Amygdala (tissue), 56 donors: ENCODE measurements around the gene DHX32.

ENCODE experiments used
- DNase-seq, 56 donors: peaks; one replicate each; lab custom pipeline; 2025; lab: John Stamatoyannopoulos, UW

DHX32 gene

DNA sequence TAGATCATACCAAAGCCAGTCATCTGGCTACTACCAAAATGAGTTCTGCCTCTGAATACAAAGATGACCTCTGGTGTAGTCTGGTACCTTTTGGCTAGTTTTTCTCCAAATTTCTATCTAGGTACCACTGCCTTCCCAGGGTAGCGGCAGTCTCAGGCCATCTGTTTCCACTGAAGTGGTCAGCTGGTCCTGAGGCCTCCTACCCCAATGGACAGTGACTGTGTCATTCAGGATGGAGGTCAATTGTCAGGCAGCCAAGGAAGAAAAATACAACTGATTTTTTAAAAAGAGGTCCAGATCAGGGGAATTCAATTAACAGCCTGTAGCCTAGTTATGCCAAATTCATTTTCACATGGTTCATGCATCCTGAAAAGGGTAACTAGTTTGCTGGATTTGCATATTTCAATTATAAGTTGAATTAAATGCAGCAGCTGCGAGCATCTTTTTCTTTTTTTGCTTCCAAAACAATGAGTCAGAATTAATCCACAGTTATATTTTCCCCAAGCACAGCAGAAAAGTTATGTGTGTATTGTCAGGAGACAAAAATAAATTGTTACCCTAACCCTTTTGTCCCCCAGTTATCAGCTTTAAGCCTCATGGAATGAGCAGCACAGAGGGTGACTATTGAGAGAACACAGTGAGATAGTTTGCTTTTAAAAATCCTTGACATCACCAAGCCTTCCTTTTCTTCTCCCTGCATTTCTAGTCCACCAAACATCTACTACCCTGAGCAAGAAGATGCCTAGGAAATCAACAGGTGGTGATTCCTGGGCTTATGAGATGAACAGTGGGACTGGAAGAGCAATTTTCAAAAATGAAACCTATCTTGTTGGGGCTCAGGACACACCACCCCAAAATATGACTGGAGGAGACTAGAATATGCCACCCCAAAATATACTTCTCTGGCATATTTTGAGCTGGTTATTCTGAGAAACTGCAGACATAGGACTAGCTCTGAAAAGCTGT lies 30.0 kb downstream of the DHX32 start:
- DNase-seq: no peak

DNA sequence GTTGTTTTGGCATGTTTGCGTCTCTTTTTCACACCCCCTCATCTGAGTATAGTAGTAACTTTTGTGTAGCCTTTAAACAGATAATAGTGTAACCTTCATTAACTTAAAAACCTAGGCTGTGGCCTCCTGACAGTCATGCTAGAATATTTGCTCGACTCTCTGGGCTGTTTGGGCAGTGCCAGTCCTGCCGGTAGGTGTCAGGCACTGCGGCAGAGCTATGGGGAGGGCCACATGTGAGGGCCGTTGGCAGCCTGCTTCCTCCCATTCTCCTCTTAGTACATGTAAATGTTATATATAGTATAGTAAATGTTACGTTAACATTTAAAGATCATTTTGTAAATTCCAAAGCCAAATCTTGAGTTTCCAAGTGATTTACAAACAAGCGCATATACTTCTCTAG lies 31.6 kb downstream of the DHX32 start:
- DNase-seq: no peak

DNA sequence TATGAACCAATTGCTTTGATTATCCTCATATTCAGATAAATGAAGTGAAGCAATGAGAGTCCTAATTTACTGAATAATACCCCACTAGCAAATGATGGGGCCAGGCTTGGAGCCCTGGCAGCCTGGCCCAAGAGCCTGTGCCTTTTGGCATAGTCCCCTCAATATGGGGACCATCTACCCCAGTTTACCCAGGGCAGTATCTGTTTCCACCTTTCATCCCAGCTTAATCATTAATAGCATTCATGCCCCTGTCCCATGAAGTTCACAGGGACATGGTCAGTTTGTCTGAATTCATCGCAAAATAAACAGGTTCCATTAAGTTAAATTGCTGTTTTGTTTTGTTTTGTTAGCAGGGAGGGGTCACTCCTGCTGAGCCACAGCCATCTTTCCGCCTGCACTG lies 32.2 kb downstream of the DHX32 start:
- DNase-seq: no peak

DNA sequence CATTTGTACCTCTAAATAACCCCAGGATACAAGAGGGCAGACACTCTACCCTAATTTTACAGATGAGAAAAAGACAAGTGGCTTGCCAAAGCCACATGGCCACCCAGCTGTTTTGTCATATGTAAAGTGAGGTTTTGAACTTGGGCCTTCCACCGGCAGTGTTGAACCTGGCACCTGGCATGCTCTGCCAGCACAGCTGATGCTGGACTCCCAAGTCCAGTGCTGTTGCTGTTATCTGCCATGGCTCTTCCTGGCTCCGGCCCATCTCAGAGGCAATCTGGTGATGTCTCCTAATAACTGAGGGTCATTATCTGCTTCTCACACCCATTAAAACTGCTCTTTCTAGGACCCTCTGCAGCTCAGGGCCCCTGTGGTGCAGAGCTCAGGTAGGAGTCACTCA lies 32.7 kb downstream of the DHX32 start:
- no peak for DNase-seq

- DNase-seq: no peak
These were observed 34.2 kb downstream of the DHX32 start for GRCh38 chr10:125846894-125847293.

DNA sequence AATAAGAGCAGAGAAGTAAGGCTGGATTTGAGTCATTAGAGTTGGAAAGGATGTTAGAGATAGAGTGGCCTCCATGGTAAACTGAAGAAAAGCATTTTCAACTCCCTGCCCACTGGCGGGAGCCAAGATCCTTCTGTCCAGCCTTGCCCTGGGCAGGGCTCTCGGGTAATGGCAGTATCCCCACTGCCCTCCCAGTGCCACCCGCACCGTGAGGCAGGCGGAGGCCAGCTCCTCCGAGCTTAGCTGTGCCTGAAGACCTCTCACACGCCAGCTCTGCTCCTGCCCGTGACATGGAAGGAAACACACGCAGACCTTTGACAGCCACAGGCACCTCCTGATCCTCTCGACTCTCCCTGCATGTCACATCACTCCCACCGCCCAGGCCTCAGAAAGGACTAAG lies 35.5 kb downstream of the DHX32 start:
- peak in 1 of 56 donors; percentile 6 for DNase-seq

DNA sequence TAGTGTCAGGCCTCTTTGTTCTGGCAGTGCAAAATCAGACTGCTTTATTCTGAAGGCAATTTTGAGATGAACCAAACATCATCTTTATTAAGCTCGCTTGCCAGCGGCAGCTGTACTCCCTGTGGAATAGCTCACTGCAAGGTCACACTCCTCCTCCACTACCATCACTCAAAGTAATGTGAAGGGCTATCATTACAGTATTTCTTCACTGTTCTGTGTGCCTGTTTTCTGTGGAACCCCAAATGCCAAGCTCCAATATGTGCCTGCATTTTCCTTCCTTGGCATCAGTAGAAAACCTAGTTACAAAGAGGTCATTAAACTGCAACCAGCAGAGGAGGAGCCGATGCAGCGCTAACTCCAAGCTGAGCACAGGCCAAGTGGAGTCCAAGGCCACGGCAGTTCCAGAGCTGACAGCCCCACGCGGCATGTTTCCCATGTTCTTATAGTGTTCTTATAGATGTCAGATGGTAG lies 36.3 kb downstream of the DHX32 start:
- DNase-seq: peak in 17 of 56 donors; percentile 3 to 49 (median 30)

DNA sequence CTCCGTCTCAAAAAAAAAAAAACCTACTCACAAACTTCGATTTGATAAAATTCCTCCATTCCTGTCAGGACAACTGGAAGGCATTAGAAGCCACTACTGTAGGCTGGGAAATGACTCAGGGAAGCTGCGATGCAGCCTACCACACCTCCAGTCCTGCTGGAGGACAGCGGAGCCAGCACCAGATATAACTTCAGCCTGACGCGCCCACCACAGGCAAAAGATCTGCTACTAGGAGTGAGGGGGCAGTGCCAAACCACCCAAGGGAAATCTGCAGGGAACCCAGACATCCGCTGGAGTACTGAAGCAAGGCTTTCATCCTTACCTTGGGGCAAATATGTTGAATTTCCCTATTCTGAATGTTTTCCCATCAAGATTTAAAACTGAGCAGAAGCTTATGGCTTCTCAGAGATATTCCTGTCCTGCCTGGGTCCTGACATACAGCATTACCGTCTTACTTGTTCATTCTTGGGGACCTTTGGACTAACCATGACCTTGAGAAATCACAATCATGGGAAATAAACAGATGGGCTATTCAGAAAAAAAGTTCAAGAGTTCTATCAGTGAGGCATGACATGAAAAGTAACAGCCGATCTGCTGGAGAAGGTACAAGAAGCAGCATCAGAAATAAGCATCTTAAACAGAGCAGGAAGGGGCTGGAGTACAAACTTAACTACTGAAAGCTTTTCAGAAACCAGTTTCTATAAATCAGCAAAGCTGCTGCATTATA lies 37.3 kb downstream of the DHX32 start:
- DNase-seq: peak in 8 of 56 donors; percentile 4 to 41 (median 12)

- no peak for DNase-seq
These were observed 40.1 kb downstream of the DHX32 start for GRCh38 chr10:125840955-125841354.

DNA sequence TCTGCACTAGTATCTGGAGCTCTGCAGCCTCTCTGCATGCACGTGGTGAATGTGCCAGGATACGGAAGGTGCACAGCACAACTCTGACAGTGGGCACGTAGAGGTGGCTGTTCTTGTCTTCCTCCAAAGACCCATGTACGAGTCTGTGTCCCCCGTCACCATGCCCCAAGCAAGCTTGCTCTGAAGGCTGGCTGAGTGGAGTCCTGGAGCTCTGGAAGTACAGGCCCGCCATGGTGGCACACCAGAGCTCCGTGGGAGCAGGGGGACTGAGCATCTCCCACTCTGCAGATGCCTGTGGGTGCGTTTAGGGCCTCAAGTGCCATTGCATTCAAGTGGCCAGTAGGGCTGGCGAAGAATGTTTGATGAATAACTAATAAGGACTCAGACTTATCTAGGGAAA lies 40.7 kb downstream of the DHX32 start:
- DNase-seq: no peak

DNA sequence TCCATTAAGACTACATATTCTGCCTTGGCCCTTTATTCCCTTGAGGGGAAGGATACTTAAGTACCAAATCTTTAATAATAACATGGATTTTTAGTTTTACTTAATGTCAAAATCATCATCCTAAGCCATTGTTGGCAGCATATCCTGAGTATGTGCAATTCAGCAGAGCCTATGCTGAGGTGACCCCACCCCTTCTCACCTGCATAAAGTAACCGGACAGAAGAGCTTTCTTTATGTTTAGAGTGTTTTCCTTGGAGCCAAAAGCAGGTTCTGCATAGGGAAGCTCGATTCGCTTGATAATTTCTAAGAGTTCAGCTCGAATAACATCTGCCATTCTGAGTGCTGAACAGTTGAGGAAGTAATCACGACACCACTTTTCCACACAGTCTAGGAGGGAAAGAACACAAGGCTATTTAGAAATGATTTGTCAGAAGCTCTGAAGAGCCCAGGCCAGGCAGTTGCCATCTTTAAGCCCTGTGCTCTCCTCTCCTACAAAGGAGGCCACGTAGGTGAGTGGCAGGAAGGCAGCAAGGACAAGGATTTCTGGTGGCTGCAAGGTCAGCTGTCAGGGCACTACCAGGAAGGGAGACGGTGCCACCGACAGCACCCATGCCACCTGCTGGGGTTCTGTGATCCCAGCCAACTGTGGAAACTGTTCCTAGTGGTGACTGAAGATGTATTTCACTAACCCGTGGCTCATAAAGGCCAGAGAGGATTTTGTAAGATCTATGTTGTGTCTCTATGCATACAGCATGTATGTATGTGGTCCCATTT lies 42.1 kb downstream of the DHX32 start:
- DNase-seq: no peak

- no peak for DNase-seq
These were observed 44.3 kb downstream of the DHX32 start for GRCh38 chr10:125836746-125837145.

- no peak for DNase-seq
These were observed 52.8 kb downstream of the DHX32 start for GRCh38 chr10:125828311-125828710.

DNA sequence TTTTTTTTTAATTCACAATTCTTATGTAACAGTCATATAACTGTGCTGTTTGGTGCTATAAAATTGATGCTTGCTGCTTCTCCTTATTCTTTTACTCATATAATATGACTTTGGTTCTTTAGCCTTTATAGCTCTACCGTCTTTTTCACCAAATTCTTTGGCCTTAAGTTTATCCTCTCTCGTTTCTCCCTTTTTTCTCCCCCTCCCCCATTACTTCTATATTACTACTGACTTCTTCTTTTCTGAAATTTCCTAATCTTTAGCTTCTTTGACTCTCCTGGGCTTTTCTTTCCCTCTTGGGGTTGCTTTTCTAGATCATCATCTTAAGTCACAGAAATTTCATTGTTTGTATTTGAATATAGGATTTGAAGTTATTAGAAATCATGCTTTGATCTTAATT lies 54.0 kb downstream of the DHX32 start:
- no peak for DNase-seq

DNA sequence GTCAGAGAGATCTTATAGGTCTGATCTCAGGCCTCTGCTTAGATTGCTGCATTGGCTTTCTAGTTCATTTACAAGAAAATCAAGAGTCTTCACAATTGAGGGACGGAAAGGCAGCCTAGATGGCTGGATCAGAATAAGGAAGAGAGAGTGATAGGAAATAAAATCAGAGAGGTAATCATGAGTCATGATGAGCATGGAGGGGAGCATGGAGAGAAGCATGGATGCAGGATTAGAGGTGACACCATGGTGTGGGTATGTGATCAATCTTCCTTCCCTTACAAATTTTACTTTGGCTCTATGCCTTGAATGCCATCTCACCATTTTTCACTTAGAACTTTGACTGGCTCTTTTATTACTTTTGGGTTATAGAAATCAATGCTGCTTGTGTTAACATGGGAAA lies 56.4 kb downstream of the DHX32 start:
- DNase-seq: no peak

DNA sequence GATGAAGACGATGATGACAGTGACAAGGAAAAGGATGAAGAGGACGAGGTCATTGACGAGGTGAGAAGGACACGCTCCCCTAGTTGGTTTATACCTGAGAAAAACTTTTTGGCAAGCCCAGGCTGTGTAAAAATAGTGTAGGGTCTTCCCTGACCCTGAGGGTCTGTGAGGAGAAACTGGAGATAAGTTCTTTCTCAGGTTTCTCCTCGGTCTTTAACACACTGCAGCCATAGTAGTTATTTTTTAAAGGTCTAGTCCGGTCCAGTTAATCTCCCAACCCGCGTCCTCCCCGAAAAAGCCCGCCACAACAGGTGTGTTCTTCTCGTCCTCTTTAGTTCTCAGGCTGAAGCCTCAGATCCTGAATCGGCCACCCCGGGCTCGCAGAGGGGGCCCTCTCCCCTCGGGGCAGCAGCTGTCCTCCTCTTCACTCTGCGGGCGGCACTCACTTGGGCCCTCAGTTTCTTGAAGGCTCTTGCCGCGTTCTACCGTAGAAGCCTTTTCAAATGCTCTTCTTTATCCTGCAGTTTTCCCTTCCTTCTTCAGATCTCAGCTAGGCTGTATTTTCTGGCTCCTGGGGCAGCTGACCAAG lies 57.3 kb downstream of the DHX32 start:
- DNase-seq: no peak

DNA sequence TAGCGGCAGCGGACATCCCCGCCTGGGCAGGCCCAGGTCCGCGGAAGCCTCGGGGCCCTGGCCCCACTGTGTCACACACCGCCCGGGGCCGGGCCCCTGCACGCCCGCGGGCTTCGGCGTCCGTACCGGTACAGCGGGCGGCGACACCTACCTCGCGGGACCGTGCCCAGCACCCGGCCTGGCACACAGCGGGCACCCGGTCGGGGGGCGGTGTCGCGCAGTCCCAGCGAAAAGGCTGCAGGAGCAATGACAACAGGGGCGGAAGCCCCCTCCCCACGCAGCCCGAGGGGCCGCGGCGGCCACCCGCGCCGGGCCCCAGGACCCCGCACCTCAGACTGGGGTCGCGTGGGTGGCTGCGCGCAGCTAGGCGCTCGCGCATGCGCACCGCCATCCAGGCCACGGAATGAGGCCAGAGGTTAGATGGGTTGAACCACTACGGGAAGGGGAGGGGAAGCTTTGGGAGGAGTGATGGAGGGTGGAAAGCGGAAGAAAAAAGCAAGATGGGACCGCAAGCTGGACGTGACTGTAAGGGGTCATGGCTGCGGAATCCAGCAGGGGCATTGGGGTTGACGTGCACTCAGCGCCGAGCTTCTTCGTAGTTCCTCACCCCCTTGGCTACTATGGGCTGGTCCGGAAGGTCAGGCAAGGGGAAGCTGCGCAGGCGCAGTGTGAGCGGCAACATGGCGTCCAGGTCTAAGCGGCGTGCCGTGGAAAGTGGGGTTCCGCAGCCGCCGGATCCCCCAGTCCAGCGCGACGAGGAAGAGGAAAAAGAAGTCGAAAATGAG lies 58.0 kb downstream of the DHX32 start, which contains the start of the genes BCCIP and UROS:
TSS of gene BCCIP (plus strand) at position 669 of the 785 bp plus-strand sequence. CDS start at position 681, 12 bp downstream.
TSS of gene UROS (minus strand) at position 381 of the 785 bp plus-strand sequence. CDS start 6,759 bp downstream, outside the sequence.
- peak; percentile 38 to 96 (median 87) for DNase-seq

GRCh38 chr10:125820701-125821100 lies 60.4 kb downstream of the DHX32 start:
- no peak for DNase-seq

DNA sequence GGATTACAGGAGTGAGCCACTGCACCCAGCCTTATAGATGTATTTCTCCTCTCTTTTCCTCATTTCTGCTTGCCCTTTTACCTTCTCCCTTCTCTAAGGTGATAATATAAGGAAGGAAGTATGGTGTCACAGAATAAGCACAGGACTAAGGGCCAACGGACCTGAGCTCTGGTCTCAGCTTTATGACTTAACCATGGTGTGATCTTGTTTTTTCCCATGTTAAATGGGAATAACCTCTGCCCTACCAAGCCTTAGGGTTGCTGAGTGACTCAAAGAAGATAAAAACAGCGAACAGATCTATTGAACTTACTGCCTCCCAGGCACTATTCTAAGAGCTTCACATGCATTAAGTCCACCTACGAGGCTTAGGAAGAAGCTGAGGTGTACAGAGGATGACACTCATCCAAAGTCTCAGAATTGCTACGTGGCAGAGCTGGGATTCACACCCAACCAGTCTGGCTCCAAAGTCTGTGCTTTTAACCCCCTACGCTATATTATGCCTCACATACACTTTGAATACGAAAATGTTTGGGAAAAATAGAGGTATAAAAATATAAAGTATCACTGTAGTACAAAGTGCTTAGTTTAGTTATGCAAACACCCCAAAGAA lies 63.6 kb downstream of the DHX32 start:
- DNase-seq: no peak
